GM12878 (cell line): ENCODE data around the gene SF3A1. TPM values are rescaled to one million over a fixed set of nuclear protein-coding genes. Genes with fewer than 3 reads are reported as not detected.
A peak's percentile ranks its signal among the peaks of the same experiment; 100 is the strongest.

Experiments
- ATF7 ChIP-seq: fragments of 450-650 bp; IDR thresholded peaks from 2 replicates; pipeline ENCODE4 v1.6.1; 2016; ENCODE audit warnings: low read depth, mild to moderate bottlenecking
- BCL11A ChIP-seq: IDR thresholded peaks from 2 replicates; pipeline ENCODE4 v1.6.1; 2011; ENCODE audit warnings: low read depth, low read length
- BRCA1 ChIP-seq: IDR thresholded peaks from 2 replicates; pipeline ENCODE4 v1.6.1; 2011; ENCODE audit warnings: low read depth, low read length, improper control_type of control experiment
- CBFB ChIP-seq: IDR thresholded peaks from 2 replicates; pipeline ENCODE4 v1.6.1; 2016; ENCODE audit warnings: antibody characterized with exemption, low read depth
- CREB1 ChIP-seq: IDR thresholded peaks from 2 replicates; pipeline ENCODE4 v1.6.1; 2012; ENCODE audit warnings: low read depth, mild to moderate bottlenecking, inconsistent platforms
- EP300 ChIP-seq, 2 experiments: fragments of 150-350 bp in 1 of 2; IDR thresholded peaks; 2 replicates each; pipeline ENCODE4 v1.6.1; 2011 to 2012; ENCODE audit warnings: low read depth in 2 of 2, low read length in 2 of 2, borderline replicate concordance in 1 of 2, improper control_type of control experiment in 1 of 2, inconsistent platforms in 1 of 2; ENCODE audit not compliant: control insufficient read depth in 1 of 2
- ETV6 ChIP-seq, 2 experiments: fragments of 450-650 bp in 1 of 2; IDR thresholded peaks in 1 of 2; conservative IDR thresholded peaks in 1 of 2; 2 replicates each; pipeline ENCODE4 v1.6.1; 2014; ENCODE audit warnings: antibody characterized with exemption in 1 of 2, borderline replicate concordance in 1 of 2, low read depth in 1 of 2, mild to moderate bottlenecking in 1 of 2, moderate library complexity in 1 of 2
- FOS ChIP-seq: IDR thresholded peaks from 3 replicates; pipeline ENCODE4 v1.6.1; 2011; ENCODE audit warnings: borderline replicate concordance; ENCODE audit not compliant: insufficient read length; ENCODE audit errors: extremely low read depth
- FOXK2 ChIP-seq: fragments of 450-650 bp; IDR thresholded peaks from 2 replicates; pipeline ENCODE4 v1.6.1; 2017; ENCODE audit warnings: mild to moderate bottlenecking, moderate library complexity
- JUNB ChIP-seq: IDR thresholded peaks from 2 replicates; pipeline ENCODE4 v1.6.1; 2016; ENCODE audit warnings: antibody characterized with exemption, mild to moderate bottlenecking
- JUND ChIP-seq: IDR thresholded peaks from 2 replicates; pipeline ENCODE4 v1.6.1; 2012; ENCODE audit warnings: low read depth, mild to moderate bottlenecking, low read length, improper control_type of control experiment, moderate library complexity
- LARP7 ChIP-seq: fragments of 450-650 bp; IDR thresholded peaks from 2 replicates; pipeline ENCODE4 v1.6.1; 2017; ENCODE audit warnings: mild to moderate bottlenecking
- NBN ChIP-seq: fragments of 450-650 bp; IDR thresholded peaks from 2 replicates; pipeline ENCODE4 v1.6.1; 2016
- NR2C1 ChIP-seq: fragments of 450-650 bp; IDR thresholded peaks from 2 replicates; pipeline ENCODE4 v1.6.1; 2017; ENCODE audit warnings: antibody characterized with exemption, mild to moderate bottlenecking, moderate library complexity
- PKNOX1 ChIP-seq: fragments of 450-650 bp; IDR thresholded peaks from 2 replicates; pipeline ENCODE4 v1.6.1; 2016; ENCODE audit warnings: mild to moderate bottlenecking
- RAD21 ChIP-seq: IDR thresholded peaks from 2 replicates; pipeline ENCODE4 v1.6.1; 2011; ENCODE audit warnings: mild to moderate bottlenecking, low read depth, low read length, moderate library complexity; ENCODE audit not compliant: insufficient read depth
- RB1 ChIP-seq: fragments of 450-650 bp; formaldehyde crosslinking; IDR thresholded peaks from 2 replicates; pipeline ENCODE4 v1.6.1; 2017; ENCODE audit warnings: mild to moderate bottlenecking, borderline replicate concordance
- RBBP5 ChIP-seq: fragments of 200-600 bp; sonication (generic); conservative IDR thresholded peaks from 2 replicates; pipeline ENCODE4 v1.6.1; 2016
- RCOR1 ChIP-seq: conservative IDR thresholded peaks from 2 replicates; pipeline ENCODE4 v1.6.1; 2012; ENCODE audit warnings: low read depth, low read length, improper control_type of control experiment
- RUNX3 ChIP-seq: IDR thresholded peaks from 2 replicates; pipeline ENCODE4 v1.6.1; 2012; ENCODE audit warnings: low read length, inconsistent platforms
- TAF1 ChIP-seq: IDR thresholded peaks from 2 replicates; pipeline ENCODE4 v1.6.1; 2011; ENCODE audit warnings: mild to moderate bottlenecking, low read depth, low read length, borderline replicate concordance
- TCF12 ChIP-seq: IDR thresholded peaks from 2 replicates; pipeline ENCODE4 v1.6.1; 2011; ENCODE audit warnings: low read depth, mild to moderate bottlenecking, low read length
- WRNIP1 ChIP-seq: IDR thresholded peaks from 2 replicates; pipeline ENCODE4 v1.6.1; 2011; ENCODE audit warnings: low read depth, low read length, improper control_type of control experiment, borderline replicate concordance
- ZBTB11 ChIP-seq: fragments of 450-650 bp; formaldehyde crosslinking; IDR thresholded peaks from 2 replicates; pipeline ENCODE4 v1.5.0; 2022; ENCODE audit warnings: mild to moderate bottlenecking, missing genetic modification characterization
- ZBTB4 ChIP-seq: fragments of 450-650 bp; formaldehyde crosslinking; IDR thresholded peaks from 2 replicates; pipeline ENCODE4 v1.4.0; 2022; ENCODE audit warnings: mild to moderate bottlenecking, moderate library complexity
- polyA plus RNA-seq, 11 experiments: library from polyadenylated mRNA; depleted of rRNA in 4 of 11; unstranded in 6 of 11; stranded (reverse) in 5 of 11; fragments of >200 nt; fragmentation: Nextera tagmentation in 4 of 11; fragmentation: Illumina TruSeq in 1 of 11; extraction: Ambion mirVana in 4 of 11; extraction: Trizol in 1 of 11; gene quantifications; 1 replicate in 1 of 11; 2 replicates in 10 of 11; pipeline versions ENCODE4 v1.2.1 to v1.2.3, GENCODE V29; 2011 to 2016; ENCODE audit warnings: inconsistent platforms in 2 of 11, missing spikeins in 2 of 11, low read depth in 1 of 11
- total RNA-seq, 4 experiments: library from RNA; depleted of rRNA in 3 of 4; stranded (reverse); fragments of >200 nt in 3 of 4; fragmentation: Illumina TruSeq in 1 of 4; extraction: Trizol in 1 of 4; gene quantifications; 2 replicates each; pipeline versions ENCODE4 v1.2.1 to v1.2.3, GENCODE V29; 2013 to 2021

Gene SF3A1
- total and polyA plus RNA-seq, 10 of the 15 experiments (the other 5 are each of a cell fraction or from before 2014, with no cell fraction given) = 10.4 to 239 (median 46.0) TPM

DNA sequence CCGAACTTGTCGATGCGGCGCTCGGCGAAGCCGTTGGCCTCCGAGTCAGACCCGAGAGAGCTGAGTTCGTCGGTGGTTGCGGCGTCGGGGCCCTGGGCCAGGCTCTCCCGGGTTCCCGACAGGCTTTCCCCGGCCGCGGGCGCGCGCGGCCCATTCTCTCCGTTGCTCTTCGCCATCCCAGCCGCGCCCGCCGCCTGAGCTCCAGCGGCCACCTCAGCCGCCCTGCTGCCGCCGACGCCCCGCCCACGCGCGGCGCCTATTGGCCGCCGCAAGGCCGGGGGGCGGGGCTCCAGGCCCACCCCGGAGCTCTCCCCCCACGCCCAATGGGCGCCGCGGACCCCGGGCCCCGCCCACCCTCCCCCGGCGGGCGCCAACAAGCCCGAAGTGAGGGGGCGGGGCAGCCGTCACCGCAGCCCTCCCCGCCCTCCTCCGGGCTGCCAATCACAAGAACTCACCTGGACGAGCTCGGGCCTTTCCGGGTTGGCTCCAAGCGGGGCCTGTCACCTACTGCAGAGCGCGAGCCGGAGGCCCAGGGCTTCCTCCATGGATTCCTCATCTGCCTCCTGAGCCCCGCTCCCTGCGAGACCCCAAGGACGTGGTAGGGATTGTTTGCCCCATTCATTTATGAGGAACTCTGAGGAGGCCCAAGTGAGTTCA, 29.9 kb downstream of the SF3A1 start, which contains the start of gene TBC1D10A (continued):
- TF ChIP-seq NR2C1 (no peak), EP300 (IDR thresholded peaks at IDR 0.05; ENCODE audit: borderline replicate concordance in 1 of 2, control insufficient read depth in 1 of 2, low read depth in 2 of 2, low read length in 2 of 2) (no peak), FOXK2 (no peak), BCL11A (no peak), WRNIP1 (no peak), RB1 (peak; percentile 22; the same call in 1 of the 2 replicates), FOS (no peak), JUND (no peak), ZBTB4 (CRISPR knock-in tag) (no peak), RCOR1 (no peak), RUNX3 (peak; percentile 28; the same call in 1 of the 2 replicates), TAF1 (peak; percentile 43; the same call in 1 of the 2 replicates), RAD21 (no peak), ETV6 (conservative IDR thresholded peaks at IDR 0.05 in 1 of 2, IDR thresholded peaks at IDR 0.05 in 1 of 2; ENCODE audit: borderline replicate concordance in 1 of 2, low read depth in 1 of 2) (no peak), ATF7 (no peak), ZBTB11 (CRISPR knock-in tag) (no peak), LARP7 (no peak; the same call in none of the 2 replicates), JUNB (no peak), BRCA1 (no peak), TCF12 (no peak), NBN (0 out of 2 replicates have a peak, but pooled peaks have one; percentile 51), PKNOX1 (peak; percentile 97), CBFB (no peak), CREB1 (no peak), RBBP5 (no peak)
